GM10266 (cell line): ENCODE data around the gene IGSF11.

ENCODE experiments used
- DNase-seq: peaks from one replicate; pipeline ENCODE4 v3.0.0; 2012; ENCODE audit errors: extremely low spot score
- TF ChIP-seq, protein P1 (sequence below): IDR thresholded peaks from 2 replicates; pipeline ENCODE4 v1.5.1; 2012; ENCODE audit warnings: mild to moderate bottlenecking, low read depth; ENCODE audit not compliant: control insufficient read depth, insufficient read depth; ENCODE audit errors: missing control alignments

The IGSF11 gene

GRCh38 chr3:118988198-118989130 lies 46.2 kb downstream of the IGSF11 start:
- DNase-seq, result no peak
- TF ChIP-seq, protein P1, sequence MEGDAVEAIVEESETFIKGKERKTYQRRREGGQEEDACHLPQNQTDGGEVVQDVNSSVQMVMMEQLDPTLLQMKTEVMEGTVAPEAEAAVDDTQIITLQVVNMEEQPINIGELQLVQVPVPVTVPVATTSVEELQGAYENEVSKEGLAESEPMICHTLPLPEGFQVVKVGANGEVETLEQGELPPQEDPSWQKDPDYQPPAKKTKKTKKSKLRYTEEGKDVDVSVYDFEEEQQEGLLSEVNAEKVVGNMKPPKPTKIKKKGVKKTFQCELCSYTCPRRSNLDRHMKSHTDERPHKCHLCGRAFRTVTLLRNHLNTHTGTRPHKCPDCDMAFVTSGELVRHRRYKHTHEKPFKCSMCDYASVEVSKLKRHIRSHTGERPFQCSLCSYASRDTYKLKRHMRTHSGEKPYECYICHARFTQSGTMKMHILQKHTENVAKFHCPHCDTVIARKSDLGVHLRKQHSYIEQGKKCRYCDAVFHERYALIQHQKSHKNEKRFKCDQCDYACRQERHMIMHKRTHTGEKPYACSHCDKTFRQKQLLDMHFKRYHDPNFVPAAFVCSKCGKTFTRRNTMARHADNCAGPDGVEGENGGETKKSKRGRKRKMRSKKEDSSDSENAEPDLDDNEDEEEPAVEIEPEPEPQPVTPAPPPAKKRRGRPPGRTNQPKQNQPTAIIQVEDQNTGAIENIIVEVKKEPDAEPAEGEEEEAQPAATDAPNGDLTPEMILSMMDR, result no peak

DNA sequence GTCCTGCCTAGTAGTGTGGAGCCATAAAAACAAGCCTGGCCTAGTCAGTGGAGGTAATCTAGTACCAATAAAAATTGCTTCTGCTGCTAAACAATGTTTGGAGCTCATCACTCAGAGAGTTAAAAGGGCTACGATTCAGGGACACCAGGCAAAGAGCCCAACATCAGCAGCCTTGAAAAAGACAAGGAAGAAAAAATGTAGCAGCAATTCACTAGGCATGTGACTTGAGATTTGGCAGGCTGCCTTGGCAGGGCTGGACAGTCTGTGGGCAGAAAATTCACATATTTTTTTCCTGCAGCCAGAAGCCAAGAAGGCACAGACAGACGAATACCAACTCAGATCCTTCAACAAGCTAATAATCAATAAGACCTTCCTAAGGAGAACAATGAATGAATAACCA lies 47.2 kb downstream of the IGSF11 start:
- TF ChIP-seq, protein P1, result no peak
- DNase-seq, result no peak

DNA sequence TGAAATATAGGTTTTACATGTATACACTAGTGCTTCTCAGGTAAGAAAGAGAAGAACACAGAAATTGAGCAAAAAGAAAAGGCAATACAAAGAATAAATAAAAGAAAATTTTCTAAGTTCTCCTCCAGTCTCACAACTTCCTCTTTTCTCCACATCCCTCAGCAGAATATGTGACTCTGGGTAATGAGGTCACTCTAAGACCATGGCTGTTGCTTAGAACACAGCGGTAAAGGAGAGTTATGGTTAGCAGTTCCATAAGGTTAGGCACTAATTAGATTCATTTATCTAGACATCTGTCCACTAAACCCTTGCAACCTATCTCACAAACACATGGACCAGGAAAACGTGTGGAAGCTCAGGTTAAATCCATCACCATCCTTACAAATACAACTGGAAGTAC lies 47.9 kb downstream of the IGSF11 start:
- TF ChIP-seq, protein P1, result no peak
- DNase-seq, result no peak

DNA sequence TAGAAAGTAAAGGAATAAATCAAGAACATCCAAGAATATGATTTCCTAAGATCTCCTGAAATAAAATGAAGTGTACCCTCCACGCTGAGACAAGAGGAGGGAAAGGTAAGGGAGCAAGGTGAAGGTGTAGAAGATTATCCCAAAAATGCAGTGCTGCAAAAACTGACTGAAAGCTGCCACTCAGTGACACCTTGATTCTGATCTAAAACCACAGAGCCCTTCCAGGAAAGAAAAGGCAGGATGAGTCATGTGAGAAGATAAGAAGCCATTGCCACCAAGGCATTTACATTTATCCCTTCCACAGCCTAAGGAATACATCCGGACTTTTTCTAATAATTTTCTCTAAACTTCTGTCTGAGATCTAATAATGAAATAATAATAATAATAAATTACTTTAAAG lies 49.9 kb downstream of the IGSF11 start:
- DNase-seq, result no peak
- TF ChIP-seq, protein P1, result no peak

DNA sequence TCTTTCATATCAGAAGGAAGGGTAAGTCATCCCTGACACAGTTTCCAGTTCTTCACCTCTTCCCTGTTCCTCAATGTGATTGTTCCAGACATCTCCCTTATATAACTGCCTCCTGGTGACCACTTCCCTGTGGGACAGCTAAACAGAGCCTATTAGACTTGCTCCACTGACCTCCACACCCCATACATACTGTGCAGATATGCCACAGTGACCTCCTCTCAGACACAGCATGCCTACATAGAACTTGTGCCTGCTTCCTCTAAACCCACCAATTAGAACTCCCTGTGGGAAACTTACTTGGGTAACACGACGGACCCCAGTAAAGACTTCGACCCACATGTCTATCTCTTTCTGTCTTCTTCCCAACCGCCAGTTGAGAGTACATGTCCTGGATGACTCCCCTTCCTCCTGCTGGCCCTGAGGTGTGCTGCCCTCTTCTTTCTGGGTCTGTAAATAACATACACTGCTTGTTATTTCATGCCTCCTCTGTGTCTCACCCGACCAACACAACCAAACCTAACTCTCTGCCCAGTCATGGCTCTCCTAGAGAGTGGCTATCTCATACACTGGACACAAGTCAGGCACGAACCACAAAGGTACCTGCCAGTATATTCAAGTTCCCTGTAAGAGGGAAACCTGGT lies 53.0 kb downstream of the IGSF11 start:
- TF ChIP-seq, protein P1, result no peak
- DNase-seq, result no peak

DNA sequence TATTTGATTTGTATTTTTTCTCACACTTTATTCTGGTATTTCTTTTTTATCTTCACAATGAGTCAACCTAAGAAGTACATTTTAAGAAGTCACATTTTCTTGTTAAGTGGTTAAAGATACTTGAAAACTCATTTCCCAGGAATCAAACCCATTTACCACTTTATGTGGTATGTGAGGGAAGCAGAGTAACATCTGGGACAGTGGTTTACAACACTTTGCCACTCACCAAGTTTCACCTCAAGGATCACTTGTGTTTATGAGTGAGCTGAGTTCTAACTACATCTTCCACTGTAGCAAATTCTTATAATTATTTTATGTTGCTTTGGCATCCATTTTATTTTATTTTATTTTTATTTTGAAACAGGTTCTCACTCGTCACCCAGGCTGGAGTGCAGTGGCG lies 53.8 kb downstream of the IGSF11 start:
- no peak for DNase-seq
- TF ChIP-seq, protein P1, result no peak

DNA sequence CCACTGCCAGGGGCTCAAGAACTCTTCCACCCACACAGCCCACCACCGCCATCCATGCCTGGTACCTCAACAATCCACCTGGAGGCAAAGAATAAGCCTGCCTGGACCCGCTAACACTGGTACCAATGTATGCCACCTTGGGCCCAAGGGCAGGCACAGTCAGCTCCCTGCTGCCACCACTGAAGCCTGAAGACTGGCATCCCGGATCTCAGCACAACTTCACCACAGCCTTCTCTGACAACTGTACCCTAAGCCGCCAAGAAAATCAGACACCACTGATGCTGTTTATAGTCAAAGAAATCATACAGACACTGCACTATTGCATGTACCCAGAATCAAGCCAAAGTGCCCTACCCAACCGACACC lies 56.3 kb downstream of the IGSF11 start:
- DNase-seq, result no peak
- TF ChIP-seq, protein P1, result no peak
